Stimulated activated CD4-positive, alpha-beta T cell treated with anti-CD3 and anti-CD28 coated beads, Interleukin-2, amount 100 ng/mL, for 48 hours (primary cell): ENCODE results near the gene HSD11B2.

ENCODE experiments used
- DNase-seq, 2 donors: peaks; one replicate each; pipeline ENCODE4 v3.0.0-alpha.2; 2020

HSD11B2 gene

GRCh38 chr16:67482233-67482924 lies 51.5 kb downstream of the HSD11B2 start:
- peak in 1 of 2 donors; percentile 3 for DNase-seq

GRCh38 chr16:67483150-67483549 lies 52.2 kb downstream of the HSD11B2 start, which contains the start of gene AGRP:
Gene AGRP (minus strand): TSS chr16:67483547. CDS start chr16:67483398, 149 bp downstream.
- no peak for DNase-seq

GRCh38 chr16:67483731-67484525 lies 53.0 kb downstream of the HSD11B2 start:
- DNase-seq: no peak

- DNase-seq: no peak
Observed at GRCh38 chr16:67486805-67487204, 55.9 kb downstream of the HSD11B2 start.
